CD14-positive monocyte (primary cell): ENCODE measurements around the gene COA5. TPM values are rescaled to one million over a fixed set of nuclear protein-coding genes. Genes with fewer than 3 reads are reported as not detected.

Source experiments
- DNase-seq, 3 donors: peaks; one replicate each; pipeline ENCODE4 v3.0.0-alpha.2; 2011 to 2022
- H2AFZ ChIP-seq: 2 replicates; pipeline ENCODE4 v1.6.0; 2012; ENCODE audit warnings: mild to moderate bottlenecking, low read depth, low read length, inconsistent platforms; ENCODE audit not compliant: insufficient read depth, poor library complexity, severe bottlenecking
- H3K27ac ChIP-seq, 2 donors: 1 replicate in 1 of 2; 2 replicates in 1 of 2; pipeline ENCODE4 v1.5.1; 2012 to 2013; ENCODE audit warnings: low read length in 2 of 2, control low read depth in 1 of 2, inconsistent platforms in 1 of 2, low read depth in 1 of 2, mild to moderate bottlenecking in 1 of 2
- H3K27me3 ChIP-seq, 2 donors: one replicate each; pipeline versions ENCODE4 v1.6.0 to v1.6.1; 2011 to 2013; ENCODE audit warnings: low read length in 2 of 2; ENCODE audit not compliant: control insufficient read depth in 2 of 2, insufficient read depth in 2 of 2
- H3K36me3 ChIP-seq, 2 donors: replicated peaks in 1 of 2; 1 replicate in 1 of 2; 2 replicates in 1 of 2; pipeline versions ENCODE4 v1.5.1 to v1.6.1; 2012 to 2013; ENCODE audit warnings: low read length in 2 of 2, control low read depth in 1 of 2, inconsistent platforms in 1 of 2, mild to moderate bottlenecking in 1 of 2; ENCODE audit not compliant: insufficient read depth in 2 of 2, control insufficient read depth in 1 of 2
- H3K4me1 ChIP-seq, 2 donors: 1 replicate in 1 of 2; 2 replicates in 1 of 2; pipeline versions ENCODE4 v1.5.1 to v1.6.1; 2012 to 2013; ENCODE audit warnings: low read length in 2 of 2, control low read depth in 1 of 2, inconsistent platforms in 1 of 2, mild to moderate bottlenecking in 1 of 2, moderate library complexity in 1 of 2; ENCODE audit not compliant: insufficient read depth in 2 of 2, control insufficient read depth in 1 of 2
- H3K4me2 ChIP-seq: replicated peaks from 2 replicates; pipeline ENCODE3; 2012; ENCODE audit warnings: low read length, moderate library complexity, mild to moderate bottlenecking; ENCODE audit not compliant: poor library complexity, severe bottlenecking; ENCODE audit errors: extremely low read depth
- H3K4me3 ChIP-seq, 3 experiments: fragments of 200-600 bp in 1 of 3; sonication (generic) in 1 of 3; replicated peaks in 1 of 3; 1 replicate in 2 of 3; 2 replicates in 1 of 3; pipeline ENCODE4 v1.5.1; 2011 to 2013; ENCODE audit warnings: low read length in 3 of 3, mild to moderate bottlenecking in 3 of 3, control low read depth in 2 of 3, low read depth in 2 of 3, inconsistent platforms in 1 of 3, moderate library complexity in 1 of 3
- H3K79me2 ChIP-seq: 2 replicates; pipeline ENCODE4 v1.6.0; 2012; ENCODE audit warnings: mild to moderate bottlenecking, control low read depth, inconsistent platforms, low read length, moderate library complexity; ENCODE audit not compliant: insufficient read depth
- H3K9ac ChIP-seq: 2 replicates; pipeline ENCODE4 v1.6.0; 2017; ENCODE audit warnings: low read length, mild to moderate bottlenecking; ENCODE audit not compliant: insufficient read depth, poor library complexity, severe bottlenecking
- H3K9me3 ChIP-seq, 2 donors: replicated peaks in 1 of 2; 1 replicate in 1 of 2; 2 replicates in 1 of 2; pipeline versions ENCODE4 v1.5.1 to v1.6.1; 2012 to 2013; ENCODE audit warnings: low read length in 2 of 2, control low read depth in 1 of 2; ENCODE audit not compliant: control insufficient read depth in 1 of 2, insufficient read depth in 1 of 2
- H4K20me1 ChIP-seq: 2 replicates; pipeline ENCODE4 v1.6.0; 2012; ENCODE audit warnings: mild to moderate bottlenecking, low read length, control low read depth, moderate library complexity; ENCODE audit not compliant: insufficient read depth
- H3K27ac Mint-ChIP-seq, 7 donors: one replicate each; pipeline ENCODE4 v1.8.0; 2020; ENCODE audit warnings: mild to moderate bottlenecking in 7 of 7, mixed read lengths in 7 of 7, moderate library complexity in 6 of 7, inconsistent platforms in 2 of 7
- H3K27me3 Mint-ChIP-seq, 3 donors: one replicate each; pipeline ENCODE4 v1.8.0; 2021 to 2022; ENCODE audit warnings: low read depth in 3 of 3, mild to moderate bottlenecking in 3 of 3, mixed read lengths in 3 of 3, moderate library complexity in 3 of 3, inconsistent platforms in 1 of 3
- H3K36me3 Mint-ChIP-seq, 2 donors: one replicate each; pipeline ENCODE4 v1.8.0; 2020; ENCODE audit warnings: mixed read lengths in 2 of 2, inconsistent platforms in 1 of 2, mild to moderate bottlenecking in 1 of 2
- H3K4me1 Mint-ChIP-seq: one replicate; pipeline ENCODE4 v1.8.0; 2020; ENCODE audit warnings: mild to moderate bottlenecking, mixed read lengths
- H3K4me3 Mint-ChIP-seq, 2 donors: one replicate each; pipeline ENCODE4 v1.8.0; 2020; ENCODE audit warnings: mild to moderate bottlenecking in 2 of 2, mixed read lengths in 2 of 2, moderate library complexity in 1 of 2
- H3K9me3 Mint-ChIP-seq, 7 donors: one replicate each; pipeline ENCODE4 v1.8.0; 2020 to 2022; ENCODE audit warnings: mixed read lengths in 7 of 7, mild to moderate bottlenecking in 6 of 7, moderate library complexity in 6 of 7, inconsistent platforms in 2 of 7
- WGBS: methylation state at CpG from one replicate; pipeline ENCODE4 v1.1.5; 2013; ENCODE audit warnings: missing lambda C conversion rate; ENCODE audit not compliant: insufficient coverage; 5-methylcytosine and 5-hydroxymethylcytosine counted together
- intact Hi-C, 2 donors: fragments of 100-400 bp; cut with micrococcal nuclease; formaldehyde crosslinking; loops; one replicate each; pipeline versions ENCODE4 v1.15.0 to v1.15.1; 2023
- polyA plus RNA-seq, 3 donors: library from polyadenylated mRNA; depleted of rRNA in 1 of 3; unstranded in 2 of 3; stranded (reverse) in 1 of 3; fragments of 300-500 nt in 2 of 3; fragments of >200 nt in 1 of 3; fragmentation: Illumina TruSeq in 2 of 3; gene quantifications; 1 replicate in 2 of 3; 2 replicates in 1 of 3; pipeline ENCODE4 v1.2.3, GENCODE V29; 2012 to 2021
- TF ChIP-seq, protein P1 (sequence below): fragments of 200-600 bp; IDR thresholded peaks from one replicate; pipeline ENCODE4 v1.8.0; 2022; ENCODE audit warnings: antibody characterized with exemption, mild to moderate bottlenecking

Gene COA5
- polyA plus RNA-seq, 3 donors, result 27.3 to 42.9 (median 39.0) TPM

DNA sequence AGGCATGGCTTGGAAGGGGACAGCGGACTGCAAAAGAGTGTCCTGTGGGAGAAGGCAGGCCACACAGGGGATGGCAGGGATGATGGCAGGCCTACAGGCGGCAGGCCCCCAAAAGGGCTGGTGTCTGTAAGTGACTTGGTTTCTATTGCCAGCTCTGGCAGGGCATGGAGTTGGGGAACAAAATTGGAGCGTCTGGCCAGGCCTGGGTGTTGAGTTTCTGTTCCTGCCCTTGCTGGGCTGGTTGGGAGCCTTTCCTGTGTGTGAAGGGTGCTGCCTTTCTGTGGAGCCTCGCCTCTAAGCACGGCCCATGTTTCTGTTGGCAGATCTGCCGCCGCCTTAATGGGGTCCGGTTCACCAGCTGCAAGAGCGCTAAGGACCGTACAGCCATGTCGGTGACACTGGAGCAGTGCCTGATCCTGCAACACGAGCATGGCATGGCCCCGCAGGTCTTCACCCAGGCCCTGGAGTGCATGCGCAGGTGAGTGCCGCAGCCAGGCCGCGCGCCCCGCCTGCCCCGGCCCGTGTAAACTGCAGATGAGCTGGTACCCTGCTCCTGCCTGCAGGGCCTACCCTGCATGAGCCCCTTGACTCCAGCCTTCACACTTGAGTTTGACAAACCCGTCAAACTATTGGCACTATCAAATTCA is 31.5 kb downstream of the COA5 start:
- WGBS, result 96% methylated on average over 19 of the region's 22 CpGs
- Histone ChIP-seq H3K4me1 (no peaks in the 10 kb centered on the region), H3K27me3 (no peaks in the 10 kb centered on the region), H2AFZ (no peak overlapping the region), H3K9ac (no peak overlapping the region), H3K27ac (no peak overlapping the region), H3K36me3 (peaks cover 97 to 100% of the 10 kb centered on the region in 2 donors), H3K79me2 (no peaks in the 10 kb centered on the region), H3K4me2 (no peak overlapping the region), H4K20me1 (peaks cover 17% of the 10 kb centered on the region), H3K9me3 (no peaks in the 10 kb centered on the region), H3K4me3 (no peak overlapping the region)
- no peak overlapping the region for H3K27ac Mint-ChIP-seq
- intact Hi-C loops, result no loop called here
- H3K36me3 Mint-ChIP-seq, result peaks cover 90 to 100% of the 10 kb centered on the region in 2 donors
- no peak for DNase-seq
- H3K4me3 Mint-ChIP-seq, result no peak overlapping the region
- peaks cover 0 to 3% (median 0%) of the 10 kb centered on the region in 7 donors for H3K9me3 Mint-ChIP-seq
- TF ChIP-seq, protein P1, sequence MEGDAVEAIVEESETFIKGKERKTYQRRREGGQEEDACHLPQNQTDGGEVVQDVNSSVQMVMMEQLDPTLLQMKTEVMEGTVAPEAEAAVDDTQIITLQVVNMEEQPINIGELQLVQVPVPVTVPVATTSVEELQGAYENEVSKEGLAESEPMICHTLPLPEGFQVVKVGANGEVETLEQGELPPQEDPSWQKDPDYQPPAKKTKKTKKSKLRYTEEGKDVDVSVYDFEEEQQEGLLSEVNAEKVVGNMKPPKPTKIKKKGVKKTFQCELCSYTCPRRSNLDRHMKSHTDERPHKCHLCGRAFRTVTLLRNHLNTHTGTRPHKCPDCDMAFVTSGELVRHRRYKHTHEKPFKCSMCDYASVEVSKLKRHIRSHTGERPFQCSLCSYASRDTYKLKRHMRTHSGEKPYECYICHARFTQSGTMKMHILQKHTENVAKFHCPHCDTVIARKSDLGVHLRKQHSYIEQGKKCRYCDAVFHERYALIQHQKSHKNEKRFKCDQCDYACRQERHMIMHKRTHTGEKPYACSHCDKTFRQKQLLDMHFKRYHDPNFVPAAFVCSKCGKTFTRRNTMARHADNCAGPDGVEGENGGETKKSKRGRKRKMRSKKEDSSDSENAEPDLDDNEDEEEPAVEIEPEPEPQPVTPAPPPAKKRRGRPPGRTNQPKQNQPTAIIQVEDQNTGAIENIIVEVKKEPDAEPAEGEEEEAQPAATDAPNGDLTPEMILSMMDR, result no peak
- H3K27me3 Mint-ChIP-seq, result peaks cover 0 to 2% (median 1%) of the 10 kb centered on the region in 3 donors
- H3K4me1 Mint-ChIP-seq, result no peaks in the 10 kb centered on the region

DNA sequence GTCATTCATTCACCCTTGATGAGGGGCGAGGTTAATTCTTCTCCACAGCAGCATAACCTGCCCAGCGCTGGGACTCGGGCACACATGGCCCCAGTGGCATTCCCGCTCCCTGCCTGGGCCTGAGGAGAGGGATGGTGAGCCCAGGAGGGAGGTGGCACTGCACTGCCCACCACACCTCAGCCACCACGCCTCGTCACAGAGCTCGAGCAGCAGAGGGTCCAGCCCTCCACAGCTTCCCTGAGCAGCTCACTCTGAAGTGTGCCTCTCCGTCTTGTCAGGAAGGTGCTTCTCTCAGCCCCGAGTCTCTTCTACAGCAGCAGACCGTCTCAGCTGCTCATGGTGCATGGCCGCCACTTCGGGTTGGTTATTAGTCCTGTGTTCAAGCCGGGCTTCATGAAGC is 34.9 kb downstream of the COA5 start:
- no peak overlapping the region for H3K9ac ChIP-seq
- peaks cover 0 to 3% (median 1%) of the 10 kb centered on the region in 3 donors for H3K27me3 Mint-ChIP-seq
- H2AFZ ChIP-seq, result no peak overlapping the region
- DNase-seq, result no peak
- peak overlapping the region in 1 of 7 donors; percentile 27 for H3K27ac Mint-ChIP-seq
- H3K4me2 ChIP-seq, result no peak overlapping the region
- H3K9me3 Mint-ChIP-seq, result no peaks in the 10 kb centered on the region
- 100% methylated on average over 9 of the region's 13 CpGs for WGBS
- H4K20me1 ChIP-seq, result peaks cover 25% of the 10 kb centered on the region
- H3K4me3 Mint-ChIP-seq, result no peak overlapping the region
- no peak overlapping the region for H3K27ac ChIP-seq
- peaks cover 96 to 98% of the 10 kb centered on the region in 2 donors for H3K36me3 Mint-ChIP-seq
- intact Hi-C loops, result no loop called here
- H3K36me3 ChIP-seq, result peaks cover 98 to 100% of the 10 kb centered on the region in 2 donors
- H3K4me1 ChIP-seq, result no peaks in the 10 kb centered on the region
- H3K79me2 ChIP-seq, result no peaks in the 10 kb centered on the region
- no peaks in the 10 kb centered on the region for H3K9me3 ChIP-seq
- H3K4me3 ChIP-seq, result no peak overlapping the region
- H3K27me3 ChIP-seq, result no peaks in the 10 kb centered on the region
- TF ChIP-seq, protein P1, result no peak
- no peaks in the 10 kb centered on the region for H3K4me1 Mint-ChIP-seq
